Stimulated activated CD4-positive, alpha-beta T cell treated with anti-CD3 and anti-CD28 coated beads, Interleukin-12 subunit alpha, Interleukin-12 subunit beta, amount 100 ng/mL, for 24 hours (primary cell): Measurements from ENCODE around the gene HAUS1.
A peak's percentile ranks its signal among the peaks of the same experiment; 100 is the strongest.
"Not testable (repeated sequence)": the region's sequence is repeated elsewhere in the genome, so short reads cannot be mapped to it uniquely, and the experiment has no call there.

ENCODE experiments used
- DNase-seq, 2 experiments: peaks; one replicate each; pipeline ENCODE4 v3.0.0-alpha.2; 2020; ENCODE audit warnings: low read depth in 2 of 2

HAUS1 gene

DNA sequence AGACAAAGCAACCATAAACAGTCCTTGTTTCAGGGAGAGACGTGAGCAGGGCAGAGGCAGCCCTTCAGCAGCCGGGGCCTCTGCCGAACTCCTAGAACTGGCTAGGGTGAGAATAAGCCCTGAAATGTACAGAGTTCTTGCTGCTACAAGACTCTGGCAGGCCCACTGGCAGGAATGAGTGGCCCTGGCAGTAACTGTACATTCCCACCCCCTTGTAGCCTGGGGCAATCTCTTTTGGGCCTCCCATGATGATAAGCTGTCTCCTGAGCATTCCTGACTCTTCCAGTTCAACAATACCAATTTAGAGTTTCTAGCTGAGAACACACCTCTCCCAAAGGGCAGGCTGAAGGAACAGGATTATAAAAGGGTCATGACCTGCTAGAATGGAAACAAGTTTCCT is 54.3 kb downstream of the HAUS1 start:
- DNase-seq: no peak

DNA sequence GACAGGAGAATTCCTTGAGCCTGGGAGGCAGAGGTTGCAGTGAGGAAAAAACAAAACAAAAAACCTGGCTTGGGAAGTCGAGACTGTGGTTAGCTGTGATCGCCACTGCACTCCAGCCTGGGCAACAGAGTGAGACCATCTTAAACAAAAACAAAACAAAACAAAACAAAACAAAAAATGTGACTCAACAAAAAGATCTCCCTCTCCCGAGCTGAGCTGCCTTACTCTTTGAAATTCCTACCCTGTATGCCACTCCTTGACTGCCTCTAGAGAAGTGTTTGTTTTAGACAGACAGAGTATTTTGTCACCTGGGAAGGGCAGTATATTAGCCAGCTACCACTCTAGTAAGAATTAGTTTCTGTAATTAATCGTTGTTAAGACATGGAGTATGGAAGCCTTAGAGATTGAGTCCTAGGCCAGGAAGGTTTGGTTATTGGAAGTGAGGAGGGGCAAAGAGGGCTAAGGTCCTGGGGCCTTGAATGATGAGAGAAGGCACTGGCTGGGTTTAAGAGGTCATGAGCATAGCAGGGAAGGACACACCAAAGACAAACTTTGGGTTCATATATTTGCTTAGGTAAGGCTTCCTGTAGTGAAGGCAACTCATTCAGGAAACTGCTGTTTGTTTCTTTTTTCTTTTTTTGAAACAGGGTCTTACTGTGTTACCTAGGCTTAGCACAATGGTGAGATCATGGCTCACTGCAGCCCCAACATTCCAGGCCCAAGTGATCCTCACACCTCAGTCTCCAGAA is 56.0 kb downstream of the HAUS1 start:
- no peak for DNase-seq

DNA sequence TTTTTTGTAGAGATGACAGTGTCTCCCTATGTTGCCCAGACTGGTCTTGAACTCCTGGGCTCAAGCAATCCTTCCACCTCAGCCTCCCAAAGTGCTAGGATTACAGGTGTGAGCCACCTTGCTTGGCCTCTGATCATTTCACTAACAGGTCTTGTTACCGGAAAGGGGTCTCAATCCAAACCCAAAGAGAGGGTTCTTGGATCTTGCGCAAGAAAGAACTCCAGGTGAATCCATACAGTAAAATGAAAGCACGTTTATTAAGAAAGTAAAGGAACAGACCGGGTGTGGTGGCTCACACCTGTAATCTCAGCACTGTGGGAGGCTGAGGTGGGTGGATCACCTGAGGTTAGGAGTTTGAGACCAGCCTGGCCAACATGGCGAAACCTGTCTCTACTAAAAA is 56.7 kb downstream of the HAUS1 start:
- DNase-seq: not testable (repeated sequence)

DNA sequence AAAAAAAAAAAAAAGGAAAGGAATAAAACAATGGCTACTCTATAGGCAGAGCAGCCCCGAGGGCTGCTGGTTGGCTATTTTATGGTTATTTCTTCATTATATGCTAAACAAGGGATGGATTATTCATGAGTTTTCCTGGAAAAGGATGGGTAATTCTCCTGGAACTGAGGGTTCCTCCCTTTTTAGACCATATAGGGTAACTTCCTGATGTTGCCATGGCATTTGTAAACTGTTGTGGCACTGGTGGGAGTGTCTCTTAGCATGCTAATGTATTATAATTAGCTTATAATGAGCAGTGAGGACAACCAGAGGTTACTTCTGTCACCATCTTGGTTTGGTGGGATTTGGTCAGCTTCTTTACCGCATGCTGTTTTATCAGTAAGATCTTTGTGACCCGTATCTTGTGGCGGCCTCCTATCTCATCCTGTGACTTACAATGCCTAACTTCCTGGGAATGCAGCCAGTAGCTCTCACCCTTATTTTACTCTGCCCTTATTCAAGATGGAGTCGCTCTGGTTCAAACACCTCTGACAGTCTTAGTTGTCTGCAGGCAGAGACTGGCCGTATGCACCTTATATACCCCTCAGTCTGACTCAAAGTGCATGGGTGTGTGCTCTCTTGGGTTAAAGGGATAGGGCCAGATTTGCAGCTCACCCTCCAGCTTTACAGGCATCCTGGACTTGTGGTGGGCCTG is 57.7 kb downstream of the HAUS1 start:
- no peak for DNase-seq

DNA sequence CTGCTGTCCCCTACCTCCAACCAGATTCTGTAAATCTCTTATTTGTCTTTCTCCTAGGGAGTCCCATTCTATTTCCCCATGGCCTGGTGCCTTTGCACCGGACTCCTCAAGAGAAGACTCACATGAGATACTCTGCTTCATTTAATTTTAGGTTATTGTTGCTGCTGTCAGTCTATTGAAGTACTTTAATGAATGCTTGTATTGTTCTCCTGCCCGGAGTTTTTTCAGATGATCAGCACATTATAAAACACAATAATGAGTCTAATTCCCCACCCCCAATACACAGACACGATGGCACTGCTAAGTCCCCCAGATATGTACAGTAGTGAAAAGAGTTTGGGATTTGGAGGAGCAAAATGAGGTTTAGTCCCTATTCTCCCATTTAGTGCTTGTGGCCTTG is 58.9 kb downstream of the HAUS1 start:
- no peak for DNase-seq

DNA sequence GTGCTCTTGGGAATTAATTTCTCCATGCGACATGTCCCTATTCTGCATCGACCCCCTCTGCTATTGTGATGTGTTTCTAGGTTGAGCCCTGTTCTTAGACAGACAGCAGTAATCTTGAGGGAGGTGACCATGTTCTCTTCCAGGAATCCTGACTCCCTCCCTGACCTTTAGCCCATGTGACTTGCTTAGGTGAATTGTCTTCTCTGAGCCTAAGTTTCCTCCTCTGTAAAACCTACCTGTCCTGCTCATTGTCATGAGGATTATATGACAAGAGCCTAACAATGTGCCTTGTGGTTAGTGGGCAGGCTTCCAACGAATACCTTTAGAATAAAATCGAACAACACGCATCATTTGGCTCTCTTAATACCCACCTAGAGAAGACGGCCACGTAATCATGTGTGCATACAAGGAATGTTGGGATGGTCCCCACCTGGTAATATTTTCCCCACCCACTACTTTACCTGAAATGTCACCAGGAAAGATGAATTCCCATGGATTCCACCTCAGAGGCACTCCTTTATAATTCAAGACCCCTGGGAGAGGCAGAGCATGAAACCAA is 59.8 kb downstream of the HAUS1 start:
- DNase-seq: no peak

DNA sequence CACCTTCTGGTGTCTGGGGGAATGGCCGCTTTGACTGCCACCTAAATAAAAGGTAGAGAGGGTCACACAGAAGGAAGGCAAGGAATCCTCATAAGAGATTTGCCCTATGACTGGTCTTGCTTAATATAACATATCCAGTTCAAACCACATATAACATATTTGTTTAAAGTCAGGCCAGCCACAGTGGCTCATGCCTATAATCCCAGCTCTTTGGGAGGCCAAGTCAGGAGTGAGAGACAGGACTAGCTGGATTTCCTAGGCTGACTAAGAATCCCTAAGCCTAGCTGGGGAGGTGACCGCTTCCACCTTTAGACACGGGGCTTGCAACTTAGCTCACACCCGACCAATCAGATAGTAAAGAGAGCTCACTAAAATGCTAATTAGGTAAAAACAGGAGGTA is 60.3 kb downstream of the HAUS1 start:
- DNase-seq: not testable (repeated sequence)

DNA sequence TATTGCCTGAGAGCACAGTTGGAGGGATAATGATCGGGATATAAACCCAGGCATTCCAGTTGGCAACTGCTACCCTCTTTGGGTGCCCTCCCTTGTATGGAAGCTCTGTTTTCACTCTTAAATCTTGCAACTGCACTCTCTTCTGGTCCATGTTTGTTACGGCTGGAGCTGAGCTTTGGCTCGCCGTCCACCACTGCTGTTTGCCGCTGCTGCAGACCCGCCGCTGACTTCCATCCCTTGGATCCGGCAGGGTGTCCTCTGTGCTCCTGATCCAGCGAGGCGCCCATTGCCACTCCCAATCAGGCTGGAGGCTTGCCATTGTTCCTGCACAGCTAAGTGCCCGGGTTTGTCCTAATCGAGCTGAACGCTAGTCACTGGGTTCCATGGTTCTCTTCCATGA is 60.7 kb downstream of the HAUS1 start:
- no peak for DNase-seq

DNA sequence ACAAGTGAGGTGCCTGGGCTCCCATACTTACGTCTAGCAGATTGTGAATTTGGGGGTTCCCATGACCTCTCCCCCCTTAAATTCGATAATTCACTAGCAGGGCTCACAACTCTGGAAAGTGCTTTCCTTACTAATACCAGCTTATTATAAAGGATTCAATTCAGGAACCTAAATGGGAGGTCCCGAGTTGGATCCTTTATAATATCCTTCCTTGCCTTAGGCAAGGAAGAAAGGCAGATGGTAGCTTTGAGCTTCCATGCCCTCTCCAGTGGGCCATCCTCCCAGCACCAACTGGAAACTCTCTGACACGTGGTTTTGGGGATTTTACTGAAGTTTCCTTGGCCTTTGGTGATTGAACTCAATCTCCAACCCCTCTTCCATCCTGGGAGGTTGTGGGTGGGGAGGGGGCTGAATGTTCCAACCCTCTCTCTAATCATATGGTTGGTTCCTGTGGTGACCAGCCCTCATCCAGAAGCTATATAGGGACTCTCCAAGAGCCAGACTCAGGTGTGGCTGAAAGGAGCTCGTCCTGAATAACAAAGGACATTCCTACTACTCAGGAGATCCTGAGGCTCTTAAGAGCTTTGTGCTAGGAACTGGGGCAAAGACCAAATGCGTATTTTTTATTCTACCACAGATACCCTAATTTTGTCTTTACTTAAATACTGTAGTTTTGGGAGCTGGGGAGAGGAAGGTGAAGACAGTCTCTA is 62.2 kb downstream of the HAUS1 start:
- DNase-seq: no peak

DNA sequence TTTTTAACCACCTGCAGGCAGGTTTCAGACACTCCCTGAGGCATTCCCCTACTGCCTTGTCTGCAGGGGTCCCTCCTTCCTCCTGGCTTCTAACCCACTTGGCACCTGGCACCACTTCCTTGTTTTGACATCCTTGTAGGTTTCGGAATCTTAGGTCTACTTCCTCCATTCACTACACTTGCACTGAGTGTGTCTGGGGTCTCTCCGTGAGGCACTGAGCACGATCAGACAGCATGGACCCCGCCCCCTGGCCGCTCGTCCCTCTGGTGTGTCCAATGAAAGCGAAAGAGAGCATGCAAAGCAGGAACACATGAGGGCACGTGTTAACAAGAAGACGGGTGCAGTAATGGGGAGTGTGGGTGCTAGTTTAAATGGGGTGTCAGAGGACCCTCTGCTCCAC is 63.8 kb downstream of the HAUS1 start:
- DNase-seq: no peak

DNA sequence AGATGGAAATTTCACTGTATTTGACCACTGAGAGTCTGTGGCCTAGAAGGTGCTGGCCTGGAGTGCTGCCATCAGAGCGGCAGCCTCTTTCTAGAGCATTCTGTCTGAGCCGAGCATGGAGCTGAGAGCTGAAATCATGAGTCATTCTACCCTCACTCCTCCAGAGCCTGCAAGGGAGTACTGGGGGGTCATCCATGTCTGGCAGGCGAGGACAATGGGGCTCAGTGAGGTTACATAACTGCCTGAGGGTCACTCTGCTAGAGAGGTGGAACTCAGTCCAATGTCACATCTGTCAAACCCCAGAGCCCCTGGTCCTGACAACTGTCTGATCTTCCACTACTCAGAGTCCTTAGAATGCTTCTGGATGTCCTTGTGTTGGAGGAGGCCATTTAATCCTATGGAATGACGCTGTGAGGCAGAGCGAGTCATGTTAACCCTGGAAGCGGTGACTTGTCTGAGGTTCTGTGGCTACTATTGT is 65.3 kb downstream of the HAUS1 start:
- DNase-seq: no peak

DNA sequence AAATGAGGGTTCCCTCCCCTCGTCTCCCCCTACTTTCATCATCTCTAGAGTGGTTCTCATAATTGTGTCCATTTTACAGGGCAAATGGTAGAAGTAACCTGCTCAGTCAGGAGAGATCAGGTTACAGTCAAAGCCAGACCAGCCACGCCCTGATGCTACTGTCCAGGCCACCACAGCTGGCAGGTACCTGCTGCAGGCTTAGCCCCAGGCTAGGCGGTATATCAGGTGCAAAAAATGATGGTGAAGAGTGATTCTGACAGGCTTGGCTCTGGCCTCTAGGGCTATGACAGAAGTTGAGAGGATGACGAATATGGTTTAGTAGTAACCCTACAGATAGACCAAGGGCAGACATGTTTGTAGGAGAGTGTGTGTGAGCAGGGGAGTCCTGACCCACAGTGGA is 67.1 kb downstream of the HAUS1 start:
- no peak for DNase-seq

DNA sequence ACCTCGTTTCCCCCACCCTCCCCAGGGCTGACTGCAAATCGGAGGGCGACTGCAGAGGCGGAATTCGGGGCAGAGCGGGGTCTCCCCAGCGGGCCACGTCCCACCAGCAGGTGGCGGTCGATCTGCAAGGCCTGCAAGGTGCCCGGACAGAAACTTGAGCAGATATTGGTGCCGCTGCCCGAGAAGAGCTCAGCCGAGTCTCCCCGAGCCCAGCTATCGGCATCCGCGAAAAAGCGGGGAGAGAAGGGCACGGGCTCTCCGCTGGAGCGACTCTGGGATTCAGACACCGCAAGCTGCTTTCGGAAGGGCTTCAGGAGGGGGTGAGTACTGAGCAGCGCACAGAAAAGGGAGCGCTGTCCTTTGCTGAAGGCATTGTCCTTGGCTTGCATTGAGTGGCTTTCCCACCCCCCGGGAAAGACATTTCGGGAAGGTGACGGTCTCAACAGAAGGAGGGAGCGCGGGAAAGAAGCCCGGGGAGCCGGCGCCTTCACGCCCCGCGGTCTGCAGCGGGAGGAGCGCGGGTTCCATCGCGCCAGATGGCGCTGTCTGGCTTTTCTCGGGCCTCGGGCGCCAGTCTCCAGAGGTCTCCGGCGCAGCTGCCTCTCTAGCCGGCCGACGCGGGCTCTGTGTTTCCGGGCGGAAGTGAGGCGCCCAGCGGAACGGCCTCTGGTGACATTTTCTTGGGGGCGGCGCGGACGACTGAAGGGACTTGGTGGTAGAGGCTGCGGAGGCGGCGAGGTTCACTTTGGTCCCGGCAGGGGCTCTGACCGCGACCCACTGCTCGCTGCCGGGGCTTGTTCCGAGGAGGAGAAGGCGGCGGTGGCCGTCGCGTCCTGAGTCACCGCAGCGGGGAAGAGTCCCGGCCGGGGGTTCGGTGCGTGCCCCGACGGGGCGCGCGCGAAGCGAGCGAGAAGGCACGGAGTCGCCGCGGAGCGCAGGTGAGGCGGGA is 69.5 kb downstream of the HAUS1 start:
- peak; percentile 87 to 92 for DNase-seq

DNA sequence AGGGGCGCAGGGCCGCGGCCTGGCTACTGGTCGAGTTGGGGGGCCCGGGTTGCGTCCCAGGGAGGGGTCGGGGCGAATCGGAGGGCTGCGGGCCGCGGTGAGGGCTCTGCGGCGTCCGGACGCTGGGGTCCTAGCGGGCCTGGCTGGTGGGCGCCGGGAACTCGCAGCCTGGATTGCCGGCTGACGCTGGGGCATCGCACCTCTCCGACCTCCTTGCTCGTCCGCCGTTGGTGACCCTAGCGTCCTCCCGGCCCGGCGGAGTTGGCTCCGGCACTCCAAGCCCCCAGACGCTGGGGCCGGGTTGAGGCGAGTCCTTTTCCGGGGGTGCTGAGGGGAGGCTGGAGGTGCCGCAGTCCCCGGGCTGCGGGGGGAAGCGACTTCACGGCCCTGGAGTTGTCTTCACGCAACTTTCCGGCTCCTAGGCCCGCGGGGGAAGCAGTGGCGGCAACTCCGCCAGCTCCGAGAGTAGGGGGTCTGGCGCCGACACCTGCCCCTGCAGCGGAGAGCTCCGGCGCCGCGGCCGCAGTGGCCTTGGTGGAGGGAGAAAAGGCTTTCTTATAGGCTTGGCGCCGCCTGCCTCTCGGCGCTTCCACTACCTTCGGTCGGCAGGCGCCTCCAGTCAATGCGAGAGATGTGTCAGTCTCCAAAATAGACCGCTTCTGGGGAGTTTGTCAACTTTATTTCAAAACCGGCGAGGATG is 70.3 kb downstream of the HAUS1 start:
- peak in 1 of 2 experiments; percentile 34 for DNase-seq

DNA sequence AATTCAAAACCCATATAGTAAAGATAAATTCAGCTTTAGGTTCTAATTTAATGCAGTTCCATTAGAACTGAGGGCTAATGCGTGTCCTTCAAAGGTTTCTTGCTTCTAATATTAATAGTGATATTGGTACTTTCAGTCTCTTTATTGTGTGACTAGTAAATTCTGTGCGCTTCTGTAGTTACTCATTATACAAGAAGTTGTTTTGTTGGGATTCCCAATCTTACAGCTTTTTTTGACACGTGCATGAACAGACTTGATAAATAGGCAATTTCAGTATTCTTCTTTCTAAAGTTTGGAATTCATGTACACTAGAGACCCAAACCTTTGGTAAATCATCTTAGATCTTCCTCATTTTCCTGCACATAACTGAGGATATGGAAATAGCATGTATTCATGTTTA is 71.8 kb downstream of the HAUS1 start:
- DNase-seq: no peak
